Activated CD8-positive, alpha-beta memory T cell treated with anti-CD3 and anti-CD28 coated beads for 1 hour (primary cell): ENCODE results near the gene CXCL10.

ENCODE experiments used
- DNase-seq, 2 donors: peaks; one replicate each; pipeline ENCODE4 v3.0.0-alpha.2; 2020; ENCODE audit warnings: low read depth in 1 of 2; ENCODE audit errors: extremely low read depth in 1 of 2

Gene CXCL10

GRCh38 chr4:75997081-75997480, 26.2 kb downstream of the CXCL10 start:
- DNase-seq = no peak

GRCh38 chr4:75995727-75996126, 27.6 kb downstream of the CXCL10 start:
- DNase-seq = no peak

DNA sequence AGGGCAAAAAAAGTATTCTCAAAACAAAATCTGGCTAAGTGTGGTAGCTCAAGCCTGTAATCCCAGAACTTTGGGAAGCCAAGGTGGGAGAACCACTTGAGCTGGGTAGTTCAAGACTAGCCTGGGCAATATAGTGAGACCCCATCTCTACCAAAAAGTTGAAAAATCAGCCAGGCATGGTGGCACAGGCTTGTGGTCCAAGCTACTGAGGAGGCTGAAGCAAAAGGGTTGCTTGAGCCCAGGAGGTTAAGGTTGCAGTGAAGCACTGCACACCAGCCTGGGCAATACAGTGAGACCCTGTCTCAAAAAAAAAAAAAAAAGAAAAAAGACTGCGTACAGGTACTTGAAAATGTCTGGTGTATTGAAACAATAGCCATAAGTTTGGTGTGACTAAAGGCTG, 30.8 kb downstream of the CXCL10 start:
- DNase-seq = no peak

GRCh38 chr4:75989846-75990528, 33.3 kb downstream of the CXCL10 start:
- DNase-seq = no peak

DNA sequence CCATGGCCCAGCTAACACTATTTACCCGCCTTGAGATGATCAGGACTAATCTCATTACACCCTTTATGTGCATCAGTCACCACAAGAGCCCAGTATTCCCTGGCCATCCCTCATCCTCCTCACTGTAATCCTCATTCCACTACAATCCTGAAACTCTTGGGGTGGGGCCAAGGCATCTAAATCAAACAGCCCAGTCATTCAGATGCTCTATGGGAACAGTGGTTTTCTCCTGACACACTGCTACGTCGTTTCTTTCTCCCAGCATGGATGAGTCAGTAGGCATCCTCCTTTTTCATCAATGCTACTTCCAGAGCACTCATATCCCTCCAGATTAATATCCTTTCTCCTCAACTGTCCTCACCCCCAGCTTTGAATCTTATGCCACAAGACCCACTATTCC, 38.2 kb downstream of the CXCL10 start:
- DNase-seq = no peak

GRCh38 chr4:75980576-75980975, 42.7 kb downstream of the CXCL10 start:
- DNase-seq = no peak

DNA sequence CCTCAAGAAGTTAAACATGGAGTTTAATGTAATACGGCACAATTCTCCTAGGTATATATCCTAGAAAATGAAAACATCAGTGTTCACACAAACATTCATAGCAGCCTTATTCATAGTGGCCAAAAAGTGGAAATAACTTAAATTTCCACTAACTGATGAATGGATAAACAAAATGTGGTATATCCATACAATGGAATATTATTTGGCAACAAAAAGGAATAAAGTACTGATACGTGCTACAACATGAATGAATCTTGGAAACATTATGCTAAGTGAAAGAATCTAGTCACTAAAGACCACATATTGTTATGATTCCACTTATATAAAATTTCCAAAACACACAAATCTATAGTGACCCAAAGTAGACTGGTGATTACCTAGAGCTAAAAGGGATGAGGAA, 47.1 kb downstream of the CXCL10 start:
- no peak for DNase-seq

DNA sequence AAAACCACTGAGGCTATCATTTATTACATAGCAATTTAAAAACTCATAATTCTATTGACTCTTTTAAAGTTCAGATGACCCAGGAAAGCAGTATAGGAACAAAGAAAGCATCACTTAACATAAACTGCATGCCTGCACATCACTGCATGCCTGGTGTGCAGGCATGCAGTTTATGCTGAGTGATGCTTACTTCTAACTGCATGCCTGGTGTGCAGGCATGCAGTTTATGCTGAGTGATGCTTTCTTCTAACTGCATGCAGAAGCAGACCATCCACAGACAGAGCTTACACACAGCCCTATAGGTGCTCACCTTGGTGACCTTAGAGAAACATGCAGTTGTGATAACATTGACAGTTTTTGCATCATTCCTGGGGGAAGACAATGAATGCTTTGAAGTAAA, 49.5 kb downstream of the CXCL10 start:
- no peak for DNase-seq
